ENCODE data around the gene GAMT. TPM values are rescaled to one million over a fixed set of nuclear protein-coding genes. Genes with fewer than 3 reads are reported as not detected.

Gene GAMT
- total RNA-seq, 1 donor from 2014 or later = 13.5 TPM

- intact Hi-C loops (cut with micrococcal nuclease) = no loop called here
These were observed 30.6 kb downstream of the GAMT start for GRCh38 chr19:1370579-1371361.

DNA sequence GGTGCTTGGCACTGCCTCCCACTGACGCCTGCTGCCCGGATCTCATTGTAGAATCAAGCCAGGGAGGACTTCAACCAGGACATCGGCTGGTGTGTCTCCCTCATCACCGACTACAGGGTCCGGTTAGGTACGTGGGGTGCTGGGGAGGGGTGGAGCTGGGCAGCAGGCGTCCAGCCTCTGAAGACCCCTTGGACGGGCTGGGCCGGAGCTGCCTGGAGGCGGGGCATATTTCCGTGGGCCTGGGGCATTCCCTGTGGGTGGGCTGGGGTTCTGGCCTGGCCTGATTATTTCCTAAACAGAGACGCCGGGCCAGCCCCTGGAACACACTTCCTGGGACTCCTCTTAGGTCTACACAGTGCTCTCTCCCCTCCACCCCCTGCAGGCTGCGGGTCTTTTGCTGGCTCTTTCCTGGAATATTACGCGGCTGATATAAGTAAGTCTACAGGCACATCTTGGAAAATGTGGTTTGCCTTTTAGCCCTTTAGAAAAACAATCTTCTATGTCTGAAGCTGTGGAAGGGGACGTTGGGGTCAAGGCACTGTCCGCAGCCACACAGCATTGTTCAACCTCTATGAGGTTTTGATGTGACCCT, 32.0 kb downstream of the GAMT start:
- intact Hi-C loops (cut with micrococcal nuclease) = no loop called here

DNA sequence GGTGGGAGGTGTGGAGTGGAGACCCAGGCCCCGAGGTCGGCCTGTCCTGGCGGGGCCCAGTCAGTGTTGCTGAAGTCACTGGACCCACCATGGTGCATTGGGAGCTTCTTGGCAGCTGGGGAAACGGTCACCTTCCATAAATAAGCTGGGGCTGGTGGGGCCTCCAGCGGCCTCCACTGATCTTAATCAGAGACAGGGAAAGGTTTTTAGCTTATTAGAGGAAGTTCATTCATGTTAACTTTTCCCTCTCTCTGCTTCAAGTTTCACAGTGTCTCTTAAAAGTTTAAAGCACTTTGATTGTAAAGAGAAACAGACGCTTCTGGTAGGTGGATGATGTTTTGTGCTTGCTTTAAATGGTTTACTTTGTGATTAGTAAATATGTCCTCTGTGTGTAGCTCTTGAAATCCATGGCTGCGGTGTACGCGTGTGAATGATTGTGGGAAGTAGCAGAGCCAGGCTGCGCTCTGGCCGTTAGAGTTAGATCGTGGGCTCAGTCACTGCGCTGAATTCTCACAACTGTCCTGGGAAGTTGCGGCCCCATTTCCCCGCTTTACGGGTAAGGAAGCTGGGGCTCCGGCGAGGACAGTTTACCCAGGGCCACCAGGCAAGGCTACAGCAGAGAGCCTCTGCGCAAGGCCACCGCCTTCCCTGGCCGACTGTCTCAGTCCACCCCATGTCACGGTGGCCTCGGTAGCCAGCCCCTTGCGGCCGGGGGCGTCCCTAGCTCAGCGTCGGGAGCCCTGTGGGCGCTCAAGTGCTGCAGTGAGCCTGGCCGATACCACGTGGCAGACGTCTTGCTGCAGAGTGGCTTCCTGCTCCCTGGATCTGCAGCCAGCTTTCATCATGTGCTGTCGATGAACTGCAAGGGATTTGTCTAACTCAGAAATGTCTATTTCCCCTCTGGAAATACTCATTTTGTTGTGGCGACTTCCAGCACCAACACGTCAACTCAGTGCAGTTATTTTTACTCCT, 34.2 kb downstream of the GAMT start:
- intact Hi-C loops (cut with micrococcal nuclease) = no loop called here

DNA sequence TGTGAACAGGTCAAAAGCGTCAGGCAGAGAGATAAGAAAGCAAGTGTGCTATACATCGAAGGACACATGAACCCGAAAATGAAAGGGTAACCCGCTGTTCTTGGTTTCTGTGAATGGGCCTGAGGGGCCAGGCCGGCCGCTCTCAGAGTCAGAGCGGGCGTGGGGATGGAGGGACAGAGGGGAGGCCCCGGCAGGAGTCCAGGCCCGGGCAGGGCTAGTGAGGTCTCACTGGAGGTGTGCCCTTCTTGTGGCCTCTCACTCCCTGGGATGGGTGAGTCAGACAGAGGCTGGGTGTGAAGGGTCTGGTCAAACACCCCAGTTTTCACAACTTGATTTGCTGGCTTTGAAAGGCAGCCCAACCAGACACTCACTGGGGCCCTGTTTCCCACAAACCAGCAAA, 35.0 kb downstream of the GAMT start:
- intact Hi-C loops (cut with micrococcal nuclease) = no loop called here

DNA sequence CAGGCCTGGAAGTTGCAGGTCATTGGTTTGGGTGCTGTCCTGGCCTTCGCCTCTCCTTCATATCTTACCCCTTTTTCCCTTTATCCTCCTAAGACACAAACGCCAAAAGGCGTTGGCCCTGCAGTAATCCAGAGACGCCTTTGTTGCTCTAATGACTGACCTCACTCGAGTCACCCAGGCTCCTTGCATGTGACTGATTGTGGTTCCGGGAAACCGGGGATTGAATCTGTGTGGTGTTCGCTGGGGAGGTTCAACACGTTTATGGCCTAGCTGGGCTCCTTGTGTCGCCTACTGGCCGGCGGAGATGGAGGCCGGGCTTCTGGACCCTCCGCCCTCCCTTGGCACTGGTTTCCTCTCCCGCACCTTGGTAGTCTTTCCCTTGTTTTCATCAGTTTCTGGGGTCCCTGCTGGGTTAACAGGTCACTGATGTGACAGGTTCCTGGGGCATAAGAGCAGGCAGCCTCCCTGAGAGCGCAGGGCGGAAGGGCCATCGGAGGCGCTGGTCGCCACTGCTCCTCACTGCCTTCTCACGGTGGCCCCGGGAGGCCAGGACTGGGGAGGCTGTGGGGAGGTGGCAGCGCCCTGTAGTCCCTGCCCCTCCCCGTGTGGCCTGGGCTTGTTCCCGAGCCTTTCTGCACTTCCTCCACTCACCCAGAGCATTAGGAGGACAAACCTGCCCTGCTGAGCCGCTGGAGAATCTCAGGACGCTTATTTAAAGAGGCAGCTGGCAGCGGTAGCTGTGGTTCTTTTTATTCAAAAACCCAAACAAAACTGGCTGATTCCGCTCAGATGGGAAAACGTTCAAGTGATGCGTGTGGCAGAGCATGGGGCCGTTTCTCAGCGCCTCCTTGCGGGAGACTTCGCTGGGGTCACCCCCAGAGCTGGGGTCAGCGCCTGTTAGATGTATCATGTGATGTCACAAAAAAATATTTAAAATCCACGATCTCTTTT, 35.7 kb downstream of the GAMT start:
- intact Hi-C loops (cut with micrococcal nuclease) = no loop called here

- intact Hi-C loops (cut with micrococcal nuclease) = no loop called here
These were observed 37.2 kb downstream of the GAMT start for GRCh38 chr19:1364070-1364704.

GRCh38 chr19:1363599-1363998, 37.7 kb downstream of the GAMT start:
- intact Hi-C loops (cut with micrococcal nuclease) = no loop called here

DNA sequence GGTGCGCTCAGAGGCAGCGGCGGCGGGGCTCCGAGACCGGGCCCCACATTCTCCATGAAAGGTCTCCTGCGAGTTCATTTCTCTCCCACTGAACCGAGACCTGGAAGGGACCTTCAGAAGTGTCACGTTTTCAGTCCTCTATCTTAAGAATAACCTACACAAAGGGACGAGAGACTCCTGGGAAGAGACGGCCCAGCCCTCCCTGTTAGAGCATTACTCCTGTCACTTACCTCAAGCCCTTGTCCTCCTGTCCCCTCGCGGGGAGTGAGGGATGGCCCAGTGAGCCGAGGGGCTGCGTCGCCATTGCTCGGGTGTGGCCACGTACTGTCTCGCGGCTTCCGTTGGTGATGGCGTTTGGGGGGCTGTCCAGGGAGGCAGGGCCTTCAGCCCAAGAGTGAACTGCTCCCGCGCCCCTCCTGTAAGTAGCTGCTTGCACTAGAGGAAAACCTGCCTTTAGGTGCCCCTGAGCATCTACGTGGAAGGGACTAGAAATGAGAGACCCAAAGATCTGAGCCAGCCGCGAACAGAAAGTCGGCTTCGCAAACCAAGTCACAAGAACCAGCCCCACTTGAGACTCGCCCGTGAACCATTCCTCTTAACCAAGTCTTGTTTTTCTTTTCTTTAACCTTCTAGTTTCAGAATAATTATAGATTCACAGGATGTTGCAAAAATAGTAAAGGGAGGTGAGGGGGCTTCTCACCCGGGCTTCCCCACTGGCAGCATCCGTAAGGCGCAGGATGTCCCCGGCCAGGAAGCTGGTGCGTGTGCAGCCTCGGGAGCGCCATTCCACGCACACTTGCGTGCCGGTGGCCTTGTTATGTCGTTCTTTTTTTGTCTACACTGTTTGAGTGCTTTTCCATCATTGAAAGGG, 38.7 kb downstream of the GAMT start:
- intact Hi-C loops (cut with micrococcal nuclease) = no loop called here

GRCh38 chr19:1361601-1362386, 39.5 kb downstream of the GAMT start:
- intact Hi-C loops (cut with micrococcal nuclease) = no loop called here

- intact Hi-C loops (cut with micrococcal nuclease) = no loop called here
These were observed 40.4 kb downstream of the GAMT start for GRCh38 chr19:1360818-1361461.

DNA sequence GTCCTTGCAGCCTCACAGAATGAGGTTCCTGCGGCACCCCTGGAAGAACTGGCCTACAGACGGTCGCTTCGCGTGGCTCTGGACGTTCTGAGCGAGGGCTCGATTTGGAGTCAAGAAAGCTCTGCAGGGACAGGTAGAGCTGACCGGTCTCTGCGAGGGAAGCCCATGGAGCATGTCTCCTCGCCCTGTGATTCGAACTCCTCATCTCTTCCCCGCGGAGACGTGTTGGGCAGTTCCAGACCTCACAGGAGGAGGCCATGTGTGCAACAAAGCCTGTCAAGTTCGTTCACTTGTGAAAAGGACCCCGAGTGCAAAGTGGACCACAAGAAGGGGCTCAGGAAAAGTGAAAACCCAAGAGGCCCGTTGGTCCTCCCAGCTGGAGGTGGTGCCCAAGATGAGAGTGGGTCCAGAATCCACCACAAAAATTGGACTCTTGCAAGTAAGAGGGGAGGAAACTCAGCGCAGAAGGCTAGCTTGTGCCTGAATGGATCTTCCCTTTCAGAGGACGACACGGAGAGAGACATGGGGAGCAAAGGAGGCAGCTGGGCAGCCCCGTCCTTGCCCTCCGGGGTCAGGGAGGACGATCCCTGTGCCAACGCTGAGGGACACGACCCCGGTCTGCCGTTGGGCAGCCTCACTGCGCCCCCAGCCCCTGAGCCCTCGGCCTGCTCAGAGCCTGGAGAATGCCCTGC, 41.1 kb downstream of the GAMT start:
- intact Hi-C loops (cut with micrococcal nuclease) = no loop called here

DNA sequence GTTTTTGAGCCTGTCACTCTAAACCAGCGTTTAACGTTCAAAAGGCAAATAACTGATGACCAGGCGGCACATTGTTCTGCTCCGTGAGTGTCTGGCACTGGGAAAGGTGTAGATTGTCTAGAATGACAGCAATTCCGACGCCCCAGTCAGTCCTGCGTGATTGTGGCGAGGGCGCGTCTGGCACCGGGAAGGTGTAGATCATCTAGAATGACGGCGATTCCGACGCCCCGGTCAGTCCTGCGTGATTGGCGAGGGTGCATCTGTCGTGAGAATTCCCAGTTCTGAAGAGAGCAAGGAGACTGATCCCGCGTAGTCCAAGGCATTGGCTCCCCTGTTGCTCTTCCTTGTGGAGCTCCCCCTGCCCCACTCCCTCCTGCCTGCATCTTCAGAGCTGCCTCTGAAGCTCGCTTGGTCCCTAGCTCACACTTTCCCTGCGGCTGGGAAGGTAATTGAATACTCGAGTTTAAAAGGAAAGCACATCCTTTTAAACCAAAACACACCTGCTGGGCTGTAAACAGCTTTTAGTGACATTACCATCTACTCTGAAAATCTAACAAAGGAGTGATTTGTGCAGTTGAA, 43.7 kb downstream of the GAMT start:
- intact Hi-C loops (cut with micrococcal nuclease) = no loop called here

- intact Hi-C loops (cut with micrococcal nuclease) = no loop called here
These were observed 44.9 kb downstream of the GAMT start for GRCh38 chr19:1356508-1356865.

GRCh38 chr19:1355568-1356507, 45.5 kb downstream of the GAMT start:
- intact Hi-C loops (cut with micrococcal nuclease) = loop anchor here (2.0 kb wide), 2 partner anchors 51 to 81 kb away; partner anchors contain the start of genes DAZAP1 and FAM174C

DNA sequence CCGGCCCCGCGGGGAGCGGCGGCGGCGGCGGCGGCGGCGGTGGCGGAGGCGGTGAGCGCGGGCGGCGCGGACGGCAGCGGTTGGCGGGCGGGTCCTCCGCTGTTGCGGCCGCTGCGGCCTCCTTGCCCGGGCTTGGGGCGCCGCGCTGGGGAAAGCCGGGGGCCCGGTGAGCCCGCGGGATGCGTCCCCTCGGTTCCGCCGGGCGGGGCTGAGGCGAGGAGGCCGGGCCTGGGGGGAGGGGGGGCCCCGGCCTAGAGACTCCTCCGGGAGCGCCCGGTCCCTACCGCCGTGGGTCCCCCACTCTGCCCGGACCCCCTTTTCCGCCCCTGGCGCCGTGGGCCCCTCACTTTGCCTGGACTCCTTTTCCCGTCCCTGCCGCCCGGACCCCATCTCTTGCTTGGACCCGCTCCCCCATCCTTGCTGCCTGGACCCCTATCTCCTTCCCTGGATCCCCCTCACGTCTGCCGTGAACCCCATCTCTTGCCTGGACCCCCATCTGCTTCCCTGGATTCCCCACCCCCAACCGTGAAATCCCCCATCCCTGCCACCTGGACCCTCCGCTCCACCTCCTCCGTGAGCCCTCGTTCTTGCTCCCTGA, 46.3 kb downstream of the GAMT start:
- intact Hi-C loops (cut with micrococcal nuclease) = loop anchor here (1.0 to 2.0 kb wide), 3 partner anchors 28 to 80 kb away; partner anchors contain the start of genes DAZAP1, FAM174C and NDUFS7

Data from T-helper 1 cell treated with Interleukin-12 subunit alpha and Interleukin-12 subunit beta and Interleukin-4 antibody, amounts not matched to agents 30 ng/mL and 1 ng/mL, for 36 hours (primary cell).